Measurements from ENCODE around the gene KRTAP12-3.
"Not testable (repeated sequence)": the region's sequence is repeated elsewhere in the genome, so short reads cannot be mapped to it uniquely, and the experiment has no call there.

Gene KRTAP12-3

DNA sequence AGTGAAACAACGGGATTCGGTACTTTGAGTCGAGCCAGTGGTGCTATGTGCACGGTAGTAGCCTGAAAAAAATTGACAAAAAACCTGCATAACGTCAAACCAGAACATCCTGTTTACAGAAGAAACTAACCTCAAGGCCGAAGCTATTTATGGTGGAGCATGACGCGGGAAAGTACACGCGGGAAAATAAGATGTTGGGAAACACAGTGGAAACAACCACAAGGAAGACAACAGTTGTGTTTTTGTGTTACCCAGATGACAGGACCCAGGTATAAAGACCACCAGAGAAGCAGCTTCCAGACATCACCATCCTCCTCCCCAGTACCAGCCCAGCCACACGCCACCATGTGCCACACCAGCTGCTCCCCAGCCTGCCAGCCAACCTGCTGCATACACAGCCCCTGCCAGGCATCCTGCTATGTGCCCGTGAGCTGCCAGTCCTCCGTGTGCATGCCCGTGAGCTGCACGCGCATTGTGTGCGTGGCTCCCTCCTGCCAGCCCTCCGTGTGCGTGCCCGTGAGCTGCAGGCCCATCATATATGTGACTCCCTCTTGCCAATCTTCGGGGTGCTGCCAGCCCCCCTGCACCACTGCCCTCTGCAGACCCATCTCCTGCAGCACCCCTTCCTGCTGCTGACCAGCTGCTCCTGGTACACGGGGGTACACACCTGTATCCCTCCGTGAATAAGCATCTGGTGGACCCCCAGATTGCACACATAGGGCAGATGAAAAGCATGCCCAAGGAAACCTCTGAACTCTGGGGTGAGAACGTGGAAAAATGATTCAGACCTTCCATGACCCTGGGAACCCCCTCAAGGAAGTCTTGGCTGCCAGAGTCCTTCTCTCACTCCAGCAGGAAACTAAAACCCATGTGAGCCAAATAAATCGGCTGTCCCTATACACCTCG, at the start of gene KRTAP12-3:
TSS of gene KRTAP12-3 (plus strand) at position 298 of the 906 bp plus-strand sequence. CDS start at position 346, 48 bp downstream.
- Mint-ChIP-seq H3K36me3 (ENCODE audit: low read depth) (no peaks in the 10 kb centered on the region), H3K4me1 (ENCODE audit: low read depth) (no peaks in the 10 kb centered on the region), H3K27me3 (peaks cover 23% of the 10 kb centered on the region), H3K4me3 (no peak within 1 kb of the TSS), H3K9me3 (peaks cover 41% of the 10 kb centered on the region), H3K27ac (no peak within 1 kb of the TSS)
- intact Hi-C loops (cut with micrococcal nuclease): no loop called here

DNA sequence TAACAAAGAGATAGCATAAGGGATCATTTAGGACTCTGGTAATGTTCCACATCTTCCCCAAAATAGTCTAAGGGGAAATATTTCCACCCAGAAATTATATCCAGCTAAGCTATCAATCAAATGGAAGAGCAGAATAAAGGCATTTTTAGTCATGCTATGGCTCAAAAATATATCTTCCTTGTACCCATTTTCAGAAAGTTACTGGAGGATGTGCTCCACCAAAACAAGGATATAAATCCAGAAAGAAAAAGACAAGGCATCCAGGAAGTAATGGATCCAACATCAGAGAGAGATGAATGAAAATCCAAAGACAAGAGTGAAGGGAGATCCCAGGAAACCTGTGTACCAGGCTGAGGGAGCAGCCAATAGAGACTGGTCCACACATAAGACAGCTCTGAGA, 48.5 kb upstream of the KRTAP12-3 start:
- Mint-ChIP-seq H3K9me3 (peaks cover 48% of the 10 kb centered on the region), H3K27me3 (peaks cover 4% of the 10 kb centered on the region), H3K4me3 (no peak overlapping the region), H3K36me3 (ENCODE audit: low read depth) (no peaks in the 10 kb centered on the region), H3K4me1 (ENCODE audit: low read depth) (no peaks in the 10 kb centered on the region), H3K27ac (no peak overlapping the region)
- intact Hi-C loops (cut with micrococcal nuclease): no loop called here

- H3K4me1 Mint-ChIP-seq (ENCODE audit: low read depth); H3K27me3 Mint-ChIP-seq; H3K4me3 Mint-ChIP-seq; H3K27ac Mint-ChIP-seq; H3K36me3 Mint-ChIP-seq (ENCODE audit: low read depth); intact Hi-C loops (cut with micrococcal nuclease): not testable (repeated sequence)
- H3K9me3 Mint-ChIP-seq: peaks cover 43% of the 10 kb centered on the region
Measured at GRCh38 chr21:44610157-44610843, 47.4 kb upstream of the KRTAP12-3 start.

DNA sequence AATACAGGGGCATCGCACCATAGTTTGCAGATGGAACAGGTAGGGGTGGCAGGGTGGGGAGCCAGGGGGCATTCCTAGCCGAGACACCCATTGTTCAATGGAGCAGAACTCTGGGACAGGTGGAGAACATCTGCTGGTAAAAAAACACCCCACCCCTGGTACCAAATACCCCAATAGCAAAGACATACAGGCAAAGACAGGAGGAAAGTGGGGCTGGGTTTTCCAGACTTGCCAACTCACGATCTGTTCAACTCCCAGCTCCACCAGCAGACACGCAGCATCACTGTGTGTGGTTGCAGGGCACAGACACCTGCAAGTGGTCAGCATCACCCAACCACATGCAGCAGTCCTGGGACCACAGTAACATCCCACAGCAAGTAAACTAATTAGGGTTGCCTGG, 46.2 kb upstream of the KRTAP12-3 start:
- Mint-ChIP-seq H3K27me3 (peaks cover 1% of the 10 kb centered on the region), H3K4me1 (ENCODE audit: low read depth) (no peaks in the 10 kb centered on the region), H3K27ac (no peak overlapping the region), H3K9me3 (peaks cover 38% of the 10 kb centered on the region), H3K4me3 (no peak overlapping the region), H3K36me3 (ENCODE audit: low read depth) (no peaks in the 10 kb centered on the region)
- intact Hi-C loops (cut with micrococcal nuclease): no loop called here

DNA sequence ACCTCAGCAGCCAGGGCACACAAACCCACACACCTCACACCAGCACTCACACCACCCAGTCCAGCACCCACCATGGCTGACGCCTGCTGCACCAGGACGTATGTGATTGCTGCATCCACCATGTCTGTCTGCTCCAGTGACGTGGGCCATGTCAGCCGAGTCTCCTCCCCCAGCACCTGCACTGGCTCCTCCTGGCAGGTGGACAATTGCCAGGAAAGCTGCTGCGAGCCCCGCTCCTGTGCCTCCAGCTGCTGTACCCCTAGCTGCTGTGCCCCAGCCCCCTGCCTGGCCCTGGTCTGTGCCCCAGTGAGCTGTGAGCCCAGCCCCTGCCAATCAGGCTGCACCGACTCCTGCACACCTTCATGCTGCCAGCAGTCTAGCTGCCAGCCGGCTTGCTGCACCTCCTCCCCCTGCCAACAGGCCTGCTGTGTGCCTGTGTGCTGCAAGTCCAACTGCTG, 45.7 kb upstream of the KRTAP12-3 start, which contains the start of gene KRTAP10-8:
TSS of gene KRTAP10-8 (plus strand) at position 51 of the 458 bp plus-strand sequence. CDS start at position 73, 22 bp downstream.
- H3K4me3 Mint-ChIP-seq: no peak within 1 kb of the TSS
- H3K4me1 Mint-ChIP-seq (ENCODE audit: low read depth): no peaks in the 10 kb centered on the region
- H3K27ac Mint-ChIP-seq: no peak within 1 kb of the TSS
- H3K36me3 Mint-ChIP-seq (ENCODE audit: low read depth): no peaks in the 10 kb centered on the region
- intact Hi-C loops (cut with micrococcal nuclease): no loop called here
- peaks cover 37% of the 10 kb centered on the region for H3K9me3 Mint-ChIP-seq
- peaks cover 1% of the 10 kb centered on the region for H3K27me3 Mint-ChIP-seq

DNA sequence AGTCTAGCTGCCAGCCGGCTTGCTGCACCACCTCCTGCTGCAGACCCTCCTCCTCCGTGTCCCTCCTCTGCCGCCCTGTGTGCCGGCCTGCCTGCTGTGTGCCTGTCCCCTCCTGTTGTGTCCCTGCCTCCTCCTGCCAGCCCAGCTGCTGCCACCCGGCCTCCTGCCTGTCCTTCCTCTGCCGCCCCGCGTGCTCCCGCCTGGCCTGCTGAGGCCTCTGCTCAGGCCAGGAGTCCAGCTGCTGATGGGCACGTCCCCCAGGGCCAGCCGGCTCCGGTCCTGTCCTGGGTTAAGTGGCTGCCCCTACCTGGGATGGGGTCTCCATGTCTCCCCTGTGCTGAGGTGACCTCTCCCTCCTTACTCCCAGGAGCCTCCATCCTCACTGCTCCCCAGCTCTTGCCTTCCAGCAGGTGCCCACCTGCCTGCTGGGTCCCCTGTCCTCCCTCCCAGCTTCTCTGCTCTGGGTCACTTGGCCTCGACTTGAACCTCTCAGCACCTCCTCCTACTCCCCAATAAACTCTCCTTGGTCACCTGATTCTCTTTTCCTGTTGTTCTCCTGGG, 45.0 kb upstream of the KRTAP12-3 start:
- Mint-ChIP-seq H3K9me3 (peaks cover 37% of the 10 kb centered on the region), H3K4me3 (no peak overlapping the region), H3K36me3 (ENCODE audit: low read depth) (no peaks in the 10 kb centered on the region), H3K27ac (no peak overlapping the region), H3K4me1 (ENCODE audit: low read depth) (no peaks in the 10 kb centered on the region), H3K27me3 (peaks cover 1% of the 10 kb centered on the region)
- intact Hi-C loops (cut with micrococcal nuclease): no loop called here

- Mint-ChIP-seq H3K4me3 (no peak overlapping the region), H3K4me1 (ENCODE audit: low read depth) (peaks cover 6% of the 10 kb centered on the region), H3K9me3 (peaks cover 36% of the 10 kb centered on the region), H3K27ac (no peak overlapping the region), H3K36me3 (ENCODE audit: low read depth) (no peaks in the 10 kb centered on the region), H3K27me3 (peaks cover 1% of the 10 kb centered on the region)
- intact Hi-C loops (cut with micrococcal nuclease): no loop called here
Measured at GRCh38 chr21:44613386-44614155, 44.2 kb upstream of the KRTAP12-3 start.

GRCh38 chr21:44614161-44614631, 43.5 kb upstream of the KRTAP12-3 start:
- H3K27ac Mint-ChIP-seq: no peak overlapping the region
- peaks cover 10% of the 10 kb centered on the region for H3K4me1 Mint-ChIP-seq (ENCODE audit: low read depth)
- peaks cover 33% of the 10 kb centered on the region for H3K9me3 Mint-ChIP-seq

DNA sequence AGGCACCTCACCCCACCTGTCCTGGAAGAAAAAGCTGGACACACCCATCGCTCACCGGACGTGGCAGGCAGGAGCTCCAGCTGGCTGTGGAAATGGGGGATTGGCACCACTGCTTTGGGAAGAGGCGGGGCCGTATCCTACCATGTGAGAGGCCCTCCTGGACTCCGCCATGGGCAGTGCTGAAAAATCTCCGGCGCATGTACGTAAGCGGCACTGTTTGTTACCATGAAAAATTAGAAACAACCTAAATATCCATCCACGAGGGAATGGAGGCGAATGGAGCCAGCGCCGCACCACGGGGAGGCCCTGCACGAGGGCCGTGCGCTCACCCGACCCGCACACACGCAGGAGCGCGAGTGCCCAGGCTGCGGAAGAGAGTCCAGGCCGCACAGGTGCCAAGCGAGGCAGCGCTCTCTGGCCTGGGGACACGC, 42.8 kb upstream of the KRTAP12-3 start:
- Mint-ChIP-seq H3K27me3 (peaks cover 4% of the 10 kb centered on the region), H3K9me3 (peaks cover 33% of the 10 kb centered on the region), H3K4me3 (no peak overlapping the region), H3K4me1 (ENCODE audit: low read depth) (peaks cover 10% of the 10 kb centered on the region), H3K27ac (no peak overlapping the region), H3K36me3 (ENCODE audit: low read depth) (no peaks in the 10 kb centered on the region)
- intact Hi-C loops (cut with micrococcal nuclease): no loop called here

More at GRCh38 chr21:44614161-44614631, 43.5 kb upstream of the KRTAP12-3 start:
- Mint-ChIP-seq H3K27me3 (peaks cover 1% of the 10 kb centered on the region), H3K36me3 (ENCODE audit: low read depth) (no peaks in the 10 kb centered on the region), H3K4me3 (no peak overlapping the region)
- intact Hi-C loops (cut with micrococcal nuclease): no loop called here

GRCh38 chr21:44615466-44615865, 42.3 kb upstream of the KRTAP12-3 start:
- peaks cover 10% of the 10 kb centered on the region for H3K4me1 Mint-ChIP-seq (ENCODE audit: low read depth)
- no peak overlapping the region for H3K4me3 Mint-ChIP-seq
- no peak overlapping the region for H3K27ac Mint-ChIP-seq
- H3K27me3 Mint-ChIP-seq: peaks cover 4% of the 10 kb centered on the region
- H3K36me3 Mint-ChIP-seq (ENCODE audit: low read depth): no peaks in the 10 kb centered on the region
- intact Hi-C loops (cut with micrococcal nuclease): no loop called here
- H3K9me3 Mint-ChIP-seq: peaks cover 33% of the 10 kb centered on the region

DNA sequence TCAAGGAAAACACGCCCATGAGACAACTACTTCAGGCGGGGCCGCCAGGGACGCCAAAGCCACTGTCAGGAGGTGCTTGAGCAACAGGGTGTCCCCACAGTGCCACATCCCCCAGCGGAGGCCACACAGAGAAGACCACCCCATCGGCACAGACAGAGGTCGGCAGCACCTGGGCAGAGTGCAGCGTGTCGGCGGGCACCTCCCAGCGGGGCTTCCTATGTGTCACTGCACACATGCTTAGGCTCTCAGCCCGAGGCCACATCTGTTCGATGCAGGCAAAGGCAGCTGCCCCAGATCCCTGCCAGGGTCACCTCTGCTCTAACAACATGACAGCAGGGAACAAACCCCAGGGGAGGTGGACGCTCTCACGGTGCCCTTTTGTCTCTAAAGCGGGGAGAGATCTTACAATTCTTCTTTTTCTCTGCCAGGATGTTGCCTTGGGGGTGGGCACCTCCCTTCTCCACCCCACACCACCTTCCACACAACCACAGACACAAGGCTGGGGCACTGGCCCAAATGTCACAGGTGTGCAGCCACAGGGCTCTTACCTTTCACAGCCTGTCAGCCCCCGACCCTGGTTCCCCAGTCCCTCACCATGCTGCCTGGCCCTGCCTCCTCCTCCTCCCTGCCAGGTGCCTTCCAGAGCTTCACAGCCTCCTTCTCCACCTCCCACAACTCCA, 41.7 kb upstream of the KRTAP12-3 start:
- Mint-ChIP-seq H3K27me3 (peaks cover 4% of the 10 kb centered on the region), H3K9me3 (peaks cover 33% of the 10 kb centered on the region), H3K36me3 (ENCODE audit: low read depth) (no peaks in the 10 kb centered on the region), H3K27ac (no peak overlapping the region), H3K4me3 (no peak overlapping the region), H3K4me1 (ENCODE audit: low read depth) (peaks cover 10% of the 10 kb centered on the region)
- intact Hi-C loops (cut with micrococcal nuclease): no loop called here

GRCh38 chr21:44616591-44616926, 41.2 kb upstream of the KRTAP12-3 start:
- Mint-ChIP-seq H3K27ac (no peak overlapping the region), H3K4me3 (no peak overlapping the region), H3K27me3 (peaks cover 4% of the 10 kb centered on the region), H3K4me1 (ENCODE audit: low read depth) (peaks cover 10% of the 10 kb centered on the region), H3K36me3 (ENCODE audit: low read depth) (no peaks in the 10 kb centered on the region), H3K9me3 (peaks cover 30% of the 10 kb centered on the region)
- intact Hi-C loops (cut with micrococcal nuclease): no loop called here

- Mint-ChIP-seq H3K27ac (no peak overlapping the region), H3K4me3 (no peak overlapping the region), H3K4me1 (ENCODE audit: low read depth) (peaks cover 10% of the 10 kb centered on the region), H3K36me3 (ENCODE audit: low read depth) (no peaks in the 10 kb centered on the region), H3K9me3 (peaks cover 30% of the 10 kb centered on the region), H3K27me3 (peaks cover 4% of the 10 kb centered on the region)
- intact Hi-C loops (cut with micrococcal nuclease): no loop called here
Measured at GRCh38 chr21:44617071-44617501, 40.6 kb upstream of the KRTAP12-3 start.
